ENCODE results near the gene DRC7. TPM values are rescaled to one million over a fixed set of nuclear protein-coding genes. Genes with fewer than 3 reads are reported as not detected.
"Not testable (repeated sequence)": the region's sequence is repeated elsewhere in the genome, so short reads cannot be mapped to it uniquely, and the experiment has no call there.

The DRC7 gene
- total RNA-seq, 1 experiment from 2014 or later = 0.85 TPM

DNA sequence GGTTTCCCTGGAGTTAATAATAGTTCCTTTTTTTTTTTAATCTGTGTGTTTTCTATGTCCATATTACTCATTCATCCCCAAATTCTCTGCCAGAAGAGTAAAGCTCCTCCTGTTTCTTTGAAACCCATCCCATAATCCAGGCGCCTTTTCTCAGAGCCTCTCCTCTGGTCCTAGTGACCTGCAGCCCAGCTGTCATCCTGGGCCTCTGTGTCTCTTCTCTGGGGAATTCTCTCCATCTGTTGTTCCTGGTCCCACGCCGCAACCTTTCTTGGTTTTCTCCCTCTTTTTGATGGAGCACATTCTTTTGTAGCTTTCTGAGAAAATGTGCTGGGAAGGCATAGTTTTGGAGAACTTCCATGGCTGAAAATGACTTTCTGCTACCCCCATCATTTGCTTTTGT lies 51.2 kb downstream of the DRC7 start:
- no peak overlapping the region for H3K4me3 ChIP-seq
- no peaks in the 10 kb centered on the region for H3K36me3 ChIP-seq (ENCODE audit: low read depth)
- H3K4me1 ChIP-seq (replicated peaks; ENCODE audit: insufficient read depth) = no peaks in the 10 kb centered on the region
- H4K20me1 ChIP-seq (ENCODE audit: insufficient read depth) = no peaks in the 10 kb centered on the region; the same call in 1 of the 2 replicates
- no peaks in the 10 kb centered on the region; the same call in 1 of the 2 replicates for H3F3A ChIP-seq (ENCODE audit: insufficient read depth, low read depth)
- H2AFZ ChIP-seq = no peak overlapping the region
- H3K27me3 ChIP-seq (ENCODE audit: insufficient read depth, low read depth) = no peaks in the 10 kb centered on the region
- no TSS peak for BruUV-seq (replicated peaks)
- no peaks in the 10 kb centered on the region for H3K9me2 ChIP-seq (ENCODE audit: insufficient read depth)
- DNase-seq = no peak
- POLR2A ChIA-PET (ENCODE audit: unreplicated experiment) = no interaction called here
- no peaks in the 10 kb centered on the region for H3K79me2 ChIP-seq (ENCODE audit: low read depth)
- CTCF ChIA-PET = interaction anchor here (0.7 kb wide), 1 partner anchor 417 kb away, joined by 6 read pairs; no protein-coding TSS in a partner anchor
- no peak overlapping the region for H3K4me2 ChIP-seq
- H3K27ac ChIP-seq = no peak overlapping the region
- intact Hi-C loops (cut with micrococcal nuclease; ENCODE audit: unreplicated experiment) = no loop called here
- H3K9me3 ChIP-seq (ENCODE audit: insufficient read depth, low read depth) = no peaks in the 10 kb centered on the region
- TF ChIP-seq CTCF (conservative IDR thresholded peaks at IDR 0.05) (no peak), EZH2 (IDR thresholded peaks at IDR 0.05; ENCODE audit: low read depth) (no peak)

GRCh38 chr16:57746316-57746715 lies 51.7 kb downstream of the DRC7 start:
- H3F3A ChIP-seq (ENCODE audit: insufficient read depth, low read depth); H3K4me1 ChIP-seq (replicated peaks; ENCODE audit: insufficient read depth); DNase-seq; H2AFZ ChIP-seq; POLR2A ChIA-PET (ENCODE audit: unreplicated experiment); H3K9me2 ChIP-seq (ENCODE audit: insufficient read depth); H3K79me2 ChIP-seq (ENCODE audit: low read depth); intact Hi-C loops (cut with micrococcal nuclease; ENCODE audit: unreplicated experiment); H3K4me3 ChIP-seq; H4K20me1 ChIP-seq (ENCODE audit: insufficient read depth); H3K27ac ChIP-seq; H3K4me2 ChIP-seq; H3K27me3 ChIP-seq (ENCODE audit: insufficient read depth, low read depth); H3K9me3 ChIP-seq (ENCODE audit: insufficient read depth, low read depth); BruUV-seq (replicated peaks); H3K36me3 ChIP-seq (ENCODE audit: low read depth): not testable (repeated sequence)
- CTCF ChIA-PET = interaction anchor here (0.6 kb wide), 1 partner anchor 219 kb away, joined by 3 read pairs; no protein-coding TSS in a partner anchor

DNA sequence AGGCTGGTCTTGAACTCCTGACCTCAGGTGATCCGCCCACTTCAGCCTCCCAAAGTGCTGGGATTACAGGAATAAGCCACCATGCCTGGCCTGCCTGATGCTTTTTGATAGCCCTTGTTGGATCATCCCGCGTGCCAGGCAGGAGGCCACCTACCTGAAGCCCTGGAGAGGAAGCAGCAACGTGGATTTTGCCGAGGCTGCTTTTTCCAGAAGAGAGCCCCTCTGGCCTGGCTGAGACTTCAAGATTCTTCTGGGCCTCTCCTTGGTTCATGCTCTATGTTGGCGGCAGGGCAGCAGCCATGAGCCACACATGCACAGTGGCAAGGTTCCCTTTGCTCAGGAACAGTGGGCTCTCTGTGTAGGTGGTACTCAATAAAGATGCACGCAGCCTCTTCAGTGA lies 52.5 kb downstream of the DRC7 start:
- Histone ChIP-seq H3K4me3 (no peak overlapping the region), H3K9me2 (ENCODE audit: insufficient read depth) (no peaks in the 10 kb centered on the region), H3K9me3 (ENCODE audit: insufficient read depth, low read depth) (no peaks in the 10 kb centered on the region), H3K27ac (no peak overlapping the region), H2AFZ (no peak overlapping the region), H3K36me3 (ENCODE audit: low read depth) (no peaks in the 10 kb centered on the region), H3K4me1 (replicated peaks; ENCODE audit: insufficient read depth) (no peaks in the 10 kb centered on the region), H3K79me2 (ENCODE audit: low read depth) (no peaks in the 10 kb centered on the region), H4K20me1 (ENCODE audit: insufficient read depth) (no peaks in the 10 kb centered on the region; the same call in 1 of the 2 replicates), H3K27me3 (ENCODE audit: insufficient read depth, low read depth) (no peaks in the 10 kb centered on the region), H3K4me2 (no peak overlapping the region), H3F3A (ENCODE audit: insufficient read depth, low read depth) (no peaks in the 10 kb centered on the region; the same call in 1 of the 2 replicates)
- TF ChIP-seq CTCF (conservative IDR thresholded peaks at IDR 0.05) (no peak), EZH2 (IDR thresholded peaks at IDR 0.05; ENCODE audit: low read depth) (no peak)
- CTCF ChIA-PET = no interaction called here
- DNase-seq = no peak
- intact Hi-C loops (cut with micrococcal nuclease; ENCODE audit: unreplicated experiment) = no loop called here
- POLR2A ChIA-PET (ENCODE audit: unreplicated experiment) = no interaction called here
- no TSS peak for BruUV-seq (replicated peaks)

- ChIA-PET CTCF (no interaction called here), POLR2A (ENCODE audit: unreplicated experiment) (no interaction called here)
- no peak for TF ChIP-seq EZH2 (IDR thresholded peaks at IDR 0.05; ENCODE audit: low read depth)
- Histone ChIP-seq H3F3A (ENCODE audit: insufficient read depth, low read depth) (no peaks in the 10 kb centered on the region; the same call in 1 of the 2 replicates), H3K4me3 (no peak overlapping the region), H3K36me3 (ENCODE audit: low read depth) (no peaks in the 10 kb centered on the region), H3K27me3 (ENCODE audit: insufficient read depth, low read depth) (no peaks in the 10 kb centered on the region), H3K9me3 (ENCODE audit: insufficient read depth, low read depth) (no peaks in the 10 kb centered on the region), H4K20me1 (ENCODE audit: insufficient read depth) (no peaks in the 10 kb centered on the region; the same call in 1 of the 2 replicates), H3K4me2 (no peak overlapping the region), H2AFZ (no peak overlapping the region), H3K27ac (no peak overlapping the region), H3K79me2 (ENCODE audit: low read depth) (no peaks in the 10 kb centered on the region), H3K4me1 (replicated peaks; ENCODE audit: insufficient read depth) (no peaks in the 10 kb centered on the region), H3K9me2 (ENCODE audit: insufficient read depth) (no peaks in the 10 kb centered on the region)
- BruUV-seq (replicated peaks) = no TSS peak
- DNase-seq = no peak
- intact Hi-C loops (cut with micrococcal nuclease; ENCODE audit: unreplicated experiment) = no loop called here
Measured at GRCh38 chr16:57747496-57747895, 52.9 kb downstream of the DRC7 start.
